ENCODE results near the gene GNAI1.
"Not testable (repeated sequence)": the region's sequence is repeated elsewhere in the genome, so short reads cannot be mapped to it uniquely, and the experiment has no call there.

The GNAI1 gene

DNA sequence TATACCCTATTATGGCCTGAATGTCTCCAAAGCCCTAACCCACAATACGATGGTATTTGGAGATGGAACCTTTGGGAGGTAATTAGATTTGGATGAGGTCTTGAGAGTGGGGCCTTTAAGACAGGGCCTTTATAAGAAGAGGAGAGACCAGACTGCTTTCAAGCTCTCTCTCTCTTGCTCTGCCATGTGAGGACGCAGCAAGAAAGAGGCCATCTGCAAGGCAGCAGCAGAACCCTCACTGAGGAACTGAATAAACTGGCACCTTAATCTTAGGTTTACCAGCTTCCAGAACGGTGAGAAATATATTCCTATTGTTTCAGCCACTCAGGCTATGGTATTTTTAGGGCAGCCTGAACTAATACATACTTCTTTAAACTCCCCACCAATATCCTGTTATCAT is 2.0 kb upstream of the GNAI1 start:
- DNase-seq (ENCODE audit: low spot score), result no peak

DNA sequence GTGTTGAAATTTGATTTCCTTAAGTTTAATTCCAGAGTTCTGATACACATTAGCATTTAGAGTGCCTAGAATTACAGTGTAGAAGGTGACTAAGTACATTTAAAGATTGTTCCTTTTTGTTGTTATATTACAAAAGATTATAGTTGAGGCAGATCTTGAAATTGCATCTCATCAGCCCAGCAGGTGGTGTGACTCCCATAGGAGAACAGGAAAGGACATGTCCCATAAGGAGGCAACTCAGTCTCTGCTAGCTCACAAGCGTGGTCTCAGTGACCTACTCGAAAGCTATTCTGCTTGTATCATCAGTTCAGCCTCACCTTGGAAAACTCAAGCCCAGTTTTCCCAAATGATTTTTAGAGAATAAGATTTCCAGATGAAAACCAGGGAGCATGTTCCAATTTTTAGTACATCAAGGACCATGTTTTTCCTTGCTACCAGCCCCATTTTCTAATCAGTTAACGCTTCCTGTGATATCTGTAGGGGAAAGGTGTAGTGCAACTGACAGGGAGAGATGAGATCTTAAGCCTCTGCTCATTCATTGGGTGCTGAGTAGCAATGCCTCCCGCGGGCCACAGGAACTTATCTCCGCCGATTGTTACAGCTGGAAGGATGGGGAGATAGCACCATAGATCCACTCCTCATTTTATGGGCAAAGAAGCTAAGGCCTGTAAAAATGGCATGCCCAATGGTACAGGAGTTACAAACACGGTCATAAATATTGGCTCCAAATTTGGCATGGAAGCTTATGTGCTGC is 1.1 kb upstream of the GNAI1 start:
- DNase-seq (ENCODE audit: low spot score), result no peak

GRCh38 chr7:80134115-80134535 is 506 bp upstream of the GNAI1 start:
- DNase-seq (ENCODE audit: low spot score), result no peak

DNA sequence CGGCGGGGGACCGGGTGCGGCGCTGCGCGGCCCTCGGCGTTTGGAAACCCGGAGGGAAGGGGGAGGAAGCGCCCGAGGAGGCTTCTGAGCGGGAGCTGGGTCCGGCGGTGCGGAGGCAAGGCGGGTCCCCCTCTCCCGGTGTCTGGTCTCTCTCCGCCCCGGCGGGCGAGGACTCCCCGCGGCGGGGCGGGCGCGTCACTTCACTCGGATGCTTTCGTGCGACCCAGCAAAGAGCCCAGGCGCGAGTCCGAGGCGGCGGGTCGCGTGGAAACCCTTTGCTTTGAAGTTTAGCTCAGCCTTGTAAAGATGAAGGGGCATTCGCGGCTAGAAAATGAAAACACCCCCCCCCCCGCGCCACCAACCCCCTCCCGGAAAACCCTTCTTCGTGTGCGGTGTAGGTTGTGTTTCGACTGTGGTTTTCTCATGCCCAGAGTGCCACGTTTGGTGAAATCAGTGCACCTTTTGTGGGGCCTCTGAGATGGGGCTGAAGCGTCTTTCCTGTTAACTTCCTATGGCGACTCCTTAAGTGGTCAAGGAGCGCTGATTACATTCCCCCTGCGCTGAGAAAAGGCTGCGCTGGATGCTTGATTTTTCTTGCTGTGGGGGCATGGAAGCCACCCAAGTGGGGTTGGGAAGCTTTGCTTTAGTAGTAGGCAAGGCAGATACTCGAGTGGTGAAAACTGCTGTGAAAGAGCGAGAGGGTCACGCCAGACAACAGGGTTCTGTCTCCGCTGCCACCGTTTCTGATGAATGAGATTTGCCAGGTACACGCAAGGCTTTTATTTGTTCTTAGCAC is 876 bp downstream of the GNAI1 start:
- DNase-seq (ENCODE audit: low spot score), result peak; percentile 26

DNA sequence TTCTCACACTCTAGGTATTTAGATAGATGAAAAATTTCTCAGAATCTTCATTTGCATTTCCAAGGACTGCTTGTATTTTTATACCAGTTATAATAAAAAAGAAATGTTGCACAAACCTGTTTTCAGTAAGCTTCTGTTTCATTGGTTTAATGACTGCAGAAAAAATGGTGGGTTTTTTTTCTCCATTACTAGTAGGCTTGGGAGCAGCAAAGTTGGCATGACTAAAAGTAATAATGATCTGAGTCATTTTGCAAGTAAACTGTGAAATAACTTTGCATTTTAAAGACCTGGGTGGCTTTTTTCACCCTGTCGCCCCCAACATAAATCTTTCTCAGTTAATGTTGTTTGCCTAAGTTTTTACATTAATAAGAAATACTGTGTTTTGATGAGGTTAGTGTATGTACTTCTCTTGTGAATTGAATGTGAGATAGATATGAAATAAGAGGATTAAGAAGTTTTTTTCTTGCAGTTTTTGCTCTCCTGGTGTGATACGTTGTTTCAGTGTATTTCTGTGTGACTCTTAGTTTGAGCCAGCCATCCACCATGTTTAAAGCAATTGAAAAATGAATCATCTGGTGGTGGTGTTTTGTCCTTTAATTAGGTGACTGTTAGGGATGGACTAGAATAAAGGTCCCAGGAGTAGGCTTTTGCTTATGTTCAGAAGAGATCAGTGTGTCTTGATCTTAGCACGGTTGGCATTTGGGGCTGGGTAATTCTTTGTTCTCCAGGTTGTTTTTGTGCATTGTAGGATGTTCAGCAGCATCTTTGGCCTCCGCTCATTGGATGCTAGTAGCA is 1.8 kb downstream of the GNAI1 start:
- DNase-seq (ENCODE audit: low spot score), result peak; percentile 57

DNA sequence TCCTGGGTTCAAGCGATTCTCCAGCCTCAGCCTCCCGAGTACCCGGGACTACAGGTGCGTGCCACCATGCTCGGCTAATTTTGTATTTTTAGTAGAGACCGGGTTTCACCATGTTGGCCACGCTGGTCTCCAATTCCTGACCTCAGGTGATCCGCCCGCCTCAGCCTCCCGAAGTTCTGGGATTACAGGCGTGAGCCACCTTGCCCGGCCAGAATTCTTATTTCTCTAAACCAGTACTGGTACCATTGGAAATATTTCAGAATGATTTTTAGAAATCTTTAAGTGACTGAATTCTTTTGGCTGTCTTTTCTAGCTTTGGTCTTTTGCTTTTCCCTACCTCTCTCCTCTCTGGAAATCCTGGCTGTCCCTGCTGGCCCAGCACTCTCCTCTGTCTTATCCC is 2.8 kb downstream of the GNAI1 start:
- no peak for DNase-seq (ENCODE audit: low spot score)

DNA sequence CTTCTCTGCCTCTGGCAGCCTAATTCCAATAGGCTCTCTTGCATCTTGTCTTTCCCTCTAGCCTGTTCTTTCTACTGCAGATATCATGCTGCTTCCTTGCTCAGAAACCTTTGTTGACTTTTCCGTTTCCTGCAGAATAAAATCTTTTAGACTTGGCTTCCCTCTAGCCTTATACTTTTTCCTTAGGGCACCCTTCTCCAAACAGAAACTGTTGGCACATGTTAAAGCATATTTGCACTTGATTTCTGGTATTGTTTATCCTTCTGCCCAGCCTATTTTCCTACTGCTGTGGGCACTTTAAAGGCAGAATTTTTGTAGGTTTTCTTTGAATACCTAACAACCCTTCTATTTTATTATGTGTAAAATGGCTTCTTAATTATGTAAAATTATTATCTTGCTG is 4.6 kb downstream of the GNAI1 start:
- no peak for DNase-seq (ENCODE audit: low spot score)

GRCh38 chr7:80140388-80140787 is 5.8 kb downstream of the GNAI1 start:
- no peak for DNase-seq (ENCODE audit: low spot score)

GRCh38 chr7:80141376-80141775 is 6.7 kb downstream of the GNAI1 start:
- no peak for DNase-seq (ENCODE audit: low spot score)

DNA sequence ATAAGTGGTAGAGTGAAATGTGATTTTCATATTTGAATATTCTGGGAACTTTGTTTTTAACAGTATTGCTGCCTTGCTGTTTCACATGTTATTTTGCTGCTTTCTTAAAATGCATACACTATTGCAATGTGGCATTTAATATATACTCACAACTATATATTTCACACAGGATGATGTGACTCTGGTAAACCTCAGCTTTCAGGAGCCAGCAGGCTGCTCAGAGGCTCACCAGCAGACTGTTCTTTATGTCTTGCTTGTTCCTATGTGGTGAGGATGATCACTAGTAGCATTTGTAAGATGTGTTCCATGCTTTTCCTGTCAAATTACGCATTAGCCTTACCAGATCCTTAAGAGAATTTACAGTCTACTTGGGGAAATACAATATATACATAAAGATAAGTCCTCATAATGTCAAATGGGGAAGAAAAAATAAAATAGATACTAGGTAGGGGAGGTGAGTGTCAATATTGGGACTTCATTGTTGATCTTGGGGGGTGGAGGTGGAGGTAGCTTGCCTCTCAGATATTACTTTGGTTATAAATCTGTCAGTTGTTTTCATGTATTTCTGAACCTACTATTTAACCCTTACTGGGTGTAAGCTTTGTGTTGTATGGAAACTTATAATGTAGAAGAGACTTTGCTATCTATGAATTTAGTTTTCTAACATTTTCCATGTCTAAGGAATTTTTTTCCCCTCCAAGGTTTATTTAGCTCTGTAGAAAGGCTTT is 8.4 kb downstream of the GNAI1 start:
- no peak for DNase-seq (ENCODE audit: low spot score)

DNA sequence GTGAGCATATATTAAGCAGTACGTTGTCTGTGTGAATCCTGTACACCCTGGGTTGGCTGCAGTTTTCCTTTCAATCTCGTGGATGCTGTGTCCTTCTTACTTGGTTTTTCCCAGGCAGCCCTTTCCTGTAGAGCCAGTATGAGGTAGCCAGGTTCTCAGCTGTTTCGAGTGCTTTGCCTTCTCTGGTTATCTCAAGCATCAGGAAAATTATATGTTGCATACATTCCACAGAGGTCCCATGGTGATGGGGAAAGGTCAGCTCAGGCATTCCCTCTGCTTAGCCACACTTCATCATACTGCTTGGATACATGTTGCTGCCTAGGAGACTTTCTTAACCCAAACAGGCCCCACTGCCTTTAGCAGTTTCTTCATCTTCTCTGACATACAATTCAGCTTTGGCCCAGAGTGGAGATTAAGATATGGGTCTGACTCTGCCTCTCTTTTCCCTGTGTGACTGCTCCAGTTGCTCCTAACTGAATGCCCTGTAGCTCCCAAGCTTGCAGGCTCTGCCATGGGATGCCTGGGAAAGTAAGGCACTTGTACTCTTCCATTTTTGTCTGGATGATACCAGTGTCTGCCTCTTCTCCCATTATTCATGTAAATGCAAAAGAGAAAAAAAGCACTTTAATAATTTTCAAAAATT is 11.3 kb downstream of the GNAI1 start:
- no peak for DNase-seq (ENCODE audit: low spot score)

DNA sequence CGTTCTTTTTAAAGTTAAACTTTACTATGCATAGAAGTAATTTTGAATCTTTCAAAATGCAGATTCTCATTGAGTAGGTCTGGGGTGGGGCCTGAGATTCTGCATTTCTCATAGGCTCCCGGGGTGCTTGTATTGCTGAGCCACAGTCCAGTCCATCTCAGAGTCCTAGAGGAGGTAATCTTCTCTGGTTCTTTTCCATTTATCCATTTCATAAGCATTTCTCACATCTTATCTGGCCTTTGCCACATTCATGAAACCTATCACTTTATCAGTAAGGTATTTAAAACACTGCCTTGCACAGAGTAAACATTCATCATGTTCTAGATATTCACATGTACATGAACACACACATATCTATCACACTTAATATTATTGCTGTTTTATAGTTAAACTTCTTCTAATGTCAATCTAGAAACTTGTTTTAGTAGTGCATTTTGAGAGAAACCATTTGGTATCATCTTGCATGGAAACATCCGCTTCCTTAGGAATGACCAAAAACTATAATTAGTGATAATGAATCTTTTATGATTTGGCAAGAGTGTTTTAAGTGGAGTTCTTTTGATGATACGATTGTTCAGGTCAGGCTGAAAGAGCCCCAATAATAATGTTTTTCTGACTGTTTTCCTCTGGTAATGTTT is 12.0 kb downstream of the GNAI1 start:
- DNase-seq (ENCODE audit: low spot score), result no peak

GRCh38 chr7:80147543-80148391 is 13.1 kb downstream of the GNAI1 start:
- DNase-seq (ENCODE audit: low spot score), result no peak

- DNase-seq (ENCODE audit: low spot score), result no peak
Observed at GRCh38 chr7:80150611-80151273, 16.1 kb downstream of the GNAI1 start.

DNA sequence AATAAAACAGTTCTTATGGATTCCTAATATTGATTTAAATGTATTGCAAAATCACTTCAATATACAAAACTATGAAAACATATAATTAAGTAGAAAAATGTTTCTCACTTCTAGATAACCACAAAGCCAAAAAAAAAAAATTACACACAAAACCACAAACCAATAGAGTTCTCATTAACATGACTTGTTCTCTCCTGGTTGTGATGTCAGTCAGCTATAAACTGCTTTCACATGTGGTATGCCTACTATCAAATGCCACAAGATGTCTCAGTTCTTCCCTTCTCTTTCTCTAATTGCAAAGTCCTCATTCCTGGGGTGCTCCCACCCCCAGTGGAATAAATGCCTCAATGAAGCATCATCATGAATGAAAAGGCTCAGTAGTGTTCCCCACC is 16.6 kb downstream of the GNAI1 start:
- no peak for DNase-seq (ENCODE audit: low spot score)

GRCh38 chr7:80153446-80153845 is 18.8 kb downstream of the GNAI1 start:
- no peak for DNase-seq (ENCODE audit: low spot score)

DNA sequence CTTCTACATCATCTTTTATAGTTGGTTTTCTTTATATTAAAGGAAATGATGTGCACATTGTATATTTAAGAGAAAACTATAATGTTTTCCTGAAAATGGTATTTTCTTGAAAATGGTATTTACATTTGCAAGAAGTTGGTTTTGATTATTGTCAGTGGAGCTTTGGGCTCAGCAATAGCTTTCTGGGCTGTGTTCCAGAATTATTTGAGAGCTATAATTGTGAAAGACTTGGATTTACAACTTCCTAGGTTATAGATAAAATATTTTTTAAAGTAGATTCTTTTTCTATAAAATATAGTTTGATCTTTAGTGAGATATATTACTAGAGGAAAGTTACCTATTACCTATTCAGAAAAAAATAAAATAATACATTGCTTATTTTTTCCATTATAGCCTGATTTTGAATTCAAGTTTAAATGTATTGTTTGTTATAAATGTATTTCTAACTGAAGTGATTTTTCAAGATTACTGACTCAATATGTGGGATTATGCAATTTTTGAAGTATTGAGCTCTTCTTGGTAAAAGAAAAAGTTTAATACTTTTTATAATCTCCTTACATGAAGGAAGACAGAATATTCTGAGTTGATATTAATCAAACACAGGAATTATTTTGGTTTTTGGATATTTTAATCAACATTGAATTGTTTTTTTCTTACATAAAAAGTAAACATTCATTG is 20.2 kb downstream of the GNAI1 start:
- DNase-seq (ENCODE audit: low spot score), result no peak

- no peak for DNase-seq (ENCODE audit: low spot score)
Observed at GRCh38 chr7:80155374-80155773, 20.7 kb downstream of the GNAI1 start.

DNA sequence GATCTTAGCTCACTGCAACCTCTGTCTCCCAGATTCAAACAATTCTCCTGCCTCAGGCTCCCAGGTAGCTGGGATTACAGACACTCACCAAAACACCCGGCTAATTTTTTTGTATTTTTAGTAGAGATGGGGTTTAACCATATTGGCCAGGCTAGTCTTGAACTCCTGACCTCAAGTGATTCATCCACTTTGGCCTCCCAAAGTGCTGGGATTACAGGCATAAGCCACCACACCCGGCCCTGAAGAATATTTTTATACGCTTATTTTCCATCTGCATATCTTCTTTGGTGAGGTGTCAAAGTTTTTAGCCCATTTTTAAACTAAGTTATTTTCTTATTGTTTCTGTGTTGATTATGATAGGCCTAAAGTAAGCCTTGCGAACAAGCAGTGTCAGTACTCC is 23.1 kb downstream of the GNAI1 start:
- not testable (repeated sequence) for DNase-seq (ENCODE audit: low spot score)

Measured in kidney capillary endothelial cell (primary cell).